Psoas muscle (tissue), 8 donors: ENCODE results near the gene TNNT3. TPM values are rescaled to one million over a fixed set of nuclear protein-coding genes. Genes with fewer than 3 reads are reported as not detected.
"Not testable (repeated sequence)": the region's sequence is repeated elsewhere in the genome, so short reads cannot be mapped to it uniquely, and the experiment has no call there.

Source experiments
- ATAC-seq, 4 donors: fragments of 200-7000 bp; cut with Tn5 transposase; one replicate each; pipeline ENCODE4 v1.9.1; 2020; ENCODE audit warnings: moderate library complexity in 3 of 4, mild to moderate bottlenecking in 2 of 4
- DNase-seq, 2 donors: peaks; one replicate each; pipeline ENCODE4 v3.0.0-alpha.2; 2020
- H3K27ac ChIP-seq: fragments of 200-600 bp; one replicate; pipeline ENCODE4 v1.8.0; 2022
- H3K27me3 ChIP-seq, 3 donors: fragments of 200-600 bp in 1 of 3; one replicate each; pipeline versions ENCODE4 v1.6.1 to v1.8.0; 2013 to 2022; ENCODE audit warnings: low read length in 2 of 3, mild to moderate bottlenecking in 2 of 3, moderate library complexity in 1 of 3; ENCODE audit not compliant: insufficient read depth in 3 of 3
- H3K36me3 ChIP-seq, 2 donors: fragments of 200-600 bp in 1 of 2; one replicate each; pipeline versions ENCODE4 v1.6.1 to v1.8.0; 2013 to 2022; ENCODE audit warnings: low read depth in 1 of 2, mild to moderate bottlenecking in 1 of 2, moderate library complexity in 1 of 2; ENCODE audit not compliant: insufficient read depth in 1 of 2
- H3K4me1 ChIP-seq: fragments of 200-600 bp; one replicate; pipeline ENCODE4 v1.8.0; 2022
- H3K4me3 ChIP-seq: fragments of 200-600 bp; one replicate; pipeline ENCODE4 v1.8.0; 2022; ENCODE audit warnings: mild to moderate bottlenecking
- H3K9me3 ChIP-seq: fragments of 200-600 bp; one replicate; pipeline ENCODE4 v1.8.0; 2022
- CTCF ChIP-seq: fragments of 200-600 bp; IDR thresholded peaks from one replicate; pipeline ENCODE4 v1.8.0; 2022; ENCODE audit warnings: antibody characterized with exemption
- WGBS, 3 donors: extraction: QIAGEN DNeasy Blood & Tissue Kit; methylation state at CpG; one replicate each; pipeline versions ENCODE4 v1.1.6 to v1.1.7; 2013; 5-methylcytosine and 5-hydroxymethylcytosine counted together
- intact Hi-C, 2 donors: fragments of 100-400 bp; cut with DNase I; formaldehyde crosslinking; loops; one replicate each; pipeline versions ENCODE4 v1.11.0 to v1.14.2; 2022
- polyA plus RNA-seq, 3 donors: library from polyadenylated mRNA; stranded (reverse); fragments of 200-250 nt; gene quantifications; one replicate each; pipeline ENCODE4 v1.2.3, GENCODE V29; 2013
- total RNA-seq, 4 donors: library from RNA; stranded (reverse); fragmentation: NEBNext Ultra II Directional in 2 of 4; extraction: Animal tissue kit (Norgen Biotek cat#: 25700) in 2 of 4; gene quantifications; one replicate each; pipeline versions ENCODE4 v1.2.1 to v1.2.4, GENCODE V29; 2021 to 2023
- donor health status: healthy with polysubstance abuse.
- donor health status: DM: no; HTN: no; CAD: no; lungs with moderate emphysema.
- donor health status: Bipolar disorder and iron deficiency.
- donor health status: healthy.
- donor health status: DM: yes; HTN: yes; CAD: no.
- donor health status: DM: no; HTN: no; CAD: no.
- donor health status: DM: no; HTN: no; CAD: no.
- donor health status: DM: yes; HTN: yes; CAD: no.

Gene TNNT3
- total and polyA plus RNA-seq, 7 donors = 1,367 to 7,638 (median 3,289) TPM

- intact Hi-C loops = loop anchor here (1.0 kb wide), 2 partner anchors 25 to 26 kb away; no protein-coding TSS in a partner anchor
- DNase-seq = peak; percentile 59 to 76
- H3K36me3 ChIP-seq = peaks cover 0 to 40% of the 10 kb centered on the region in 2 donors
- no peaks in the 10 kb centered on the region for H3K27me3 ChIP-seq
- no peaks in the 10 kb centered on the region for H3K4me1 ChIP-seq
- ATAC-seq = peak; percentile 26 to 66 (median 46)
- no peak overlapping the region for H3K4me3 ChIP-seq
- 17 to 32% (median 18%) methylated on average over 19 to 23 of the region's 23 CpGs for WGBS, 3 donors
- H3K27ac ChIP-seq = peak overlapping the region; percentile 34
- TF ChIP-seq CTCF = no peak
- H3K9me3 ChIP-seq = no peaks in the 10 kb centered on the region
Observed at GRCh38 chr11:1939006-1939625, 19.6 kb downstream of the TNNT3 start.

- ATAC-seq, H3K27me3 ChIP-seq, H3K4me1 ChIP-seq, H3K9me3 ChIP-seq, H3K27ac ChIP-seq, H3K4me3 ChIP-seq: not testable (repeated sequence)
- peak in 1 of 2 donors; percentile 8 for DNase-seq
- 82 to 96% (median 92%) methylated on average over 1 of the region's 1 CpG for WGBS, 3 donors
- intact Hi-C loops = loop anchor here (1.0 to 10.0 kb wide), 5 partner anchors 25 to 213 kb away; partner anchors contain the start of gene PRR33 (in 1 of the 2)
- H3K36me3 ChIP-seq = peaks cover 0 to 33% of the 10 kb centered on the region in 2 donors
Observed at GRCh38 chr11:1939788-1940187, 20.3 kb downstream of the TNNT3 start.

GRCh38 chr11:1942558-1943260 is 23.2 kb downstream of the TNNT3 start:
- Histone ChIP-seq H3K27ac (no peak overlapping the region), H3K27me3 (no peaks in the 10 kb centered on the region), H3K36me3 (peaks cover 0 to 4% of the 10 kb centered on the region in 2 donors), H3K9me3 (no peaks in the 10 kb centered on the region), H3K4me1 (no peaks in the 10 kb centered on the region), H3K4me3 (no peak overlapping the region)
- no peak for TF ChIP-seq CTCF
- 85 to 89% (median 86%) methylated on average over 10 of the region's 10 CpGs for WGBS, 3 donors
- intact Hi-C loops = loop anchor here (5.0 to 10.0 kb wide), 2 partner anchors 48 to 210 kb away; partner anchors contain the start of gene PRR33 (in 1 of the 2)
- DNase-seq = peak in 1 of 2 donors; percentile 37
- ATAC-seq = no peak

- no peak for TF ChIP-seq CTCF
- Histone ChIP-seq H3K9me3 (no peaks in the 10 kb centered on the region), H3K27ac (no peak overlapping the region), H3K36me3 (no peaks in the 10 kb centered on the region), H3K27me3 (no peaks in the 10 kb centered on the region), H3K4me1 (no peaks in the 10 kb centered on the region), H3K4me3 (no peak overlapping the region)
- no peak for ATAC-seq
- WGBS, 3 donors = 62 to 64% (median 64%) methylated on average over 15 of the region's 15 CpGs
- intact Hi-C loops = loop anchor here (5.0 to 10.0 kb wide), 2 partner anchors 49 to 209 kb away; partner anchors contain the start of gene PRR33 (in 1 of the 2)
- DNase-seq = peak in 1 of 2 donors; percentile 49
Observed at GRCh38 chr11:1943576-1943975, 24.1 kb downstream of the TNNT3 start.

GRCh38 chr11:1943977-1944376 is 24.5 kb downstream of the TNNT3 start:
- H3K9me3 ChIP-seq = no peaks in the 10 kb centered on the region
- intact Hi-C loops = loop anchor here (5.0 to 10.0 kb wide), 2 partner anchors 49 to 208 kb away; partner anchors contain the start of gene PRR33 (in 1 of the 2)
- no peak for TF ChIP-seq CTCF
- no peaks in the 10 kb centered on the region for H3K36me3 ChIP-seq
- no peaks in the 10 kb centered on the region for H3K27me3 ChIP-seq
- WGBS, 3 donors = 53% methylated on average over 9 of the region's 9 CpGs
- H3K27ac ChIP-seq = no peak overlapping the region
- ATAC-seq (no peak), DNase-seq (peak in 1 of 2 donors; percentile 41)
- H3K4me1 ChIP-seq = no peaks in the 10 kb centered on the region
- no peak overlapping the region for H3K4me3 ChIP-seq
